ENCODE measurements around the gene TTLL11. TPM values are rescaled to one million over a fixed set of nuclear protein-coding genes. Genes with fewer than 3 reads are reported as not detected.

TTLL11 gene
- total and polyA plus RNA-seq, 2 experiments from 2014 or later = 0.57 to 1.4 TPM

GRCh38 chr9:121837113-121837961, 255.8 kb downstream of the TTLL11 start:
- H3K36me3 ChIP-seq (ENCODE audit: insufficient read depth) = no peaks in the 10 kb centered on the region
- H3K9me3 Mint-ChIP-seq = no peaks in the 10 kb centered on the region
- no peak overlapping the region for H2AFZ ChIP-seq
- TF ChIP-seq POLR2AphosphoS5 (IDR thresholded peaks at IDR 0.05; ENCODE audit: low read depth) (no peak), REST (IDR thresholded peaks at IDR 0.05; ENCODE audit: unreplicated experiment) (no peak), ZNF462 (CRISPR knock-in tag; IDR thresholded peaks at IDR 0.05) (no peak), CTCF (conservative IDR thresholded peaks at IDR 0.05; ENCODE audit: low read depth in 2 of 2) (no peak), ZNF331 (CRISPR knock-in tag; IDR thresholded peaks at IDR 0.05; ENCODE audit: low read depth) (no peak), EZH2 (IDR thresholded peaks at IDR 0.05; ENCODE audit: low read depth, unreplicated experiment) (no peak), STAT1 (IDR thresholded peaks at IDR 0.05; ENCODE audit: unreplicated experiment) (no peak), NANOG (IDR thresholded peaks at IDR 0.05; ENCODE audit: borderline replicate concordance) (no peak), CREB1 (CRISPR knock-in tag; IDR thresholded peaks at IDR 0.05; ENCODE audit: low read depth) (no peak), EZH2phosphoT487 (IDR thresholded peaks at IDR 0.05; ENCODE audit: unreplicated experiment) (no peak), ZNF114 (CRISPR knock-in tag; IDR thresholded peaks at IDR 0.05) (no peak), JUNB (IDR thresholded peaks at IDR 0.05; ENCODE audit: unreplicated experiment) (no peak)
- TF ChIP-seq, protein P1, sequence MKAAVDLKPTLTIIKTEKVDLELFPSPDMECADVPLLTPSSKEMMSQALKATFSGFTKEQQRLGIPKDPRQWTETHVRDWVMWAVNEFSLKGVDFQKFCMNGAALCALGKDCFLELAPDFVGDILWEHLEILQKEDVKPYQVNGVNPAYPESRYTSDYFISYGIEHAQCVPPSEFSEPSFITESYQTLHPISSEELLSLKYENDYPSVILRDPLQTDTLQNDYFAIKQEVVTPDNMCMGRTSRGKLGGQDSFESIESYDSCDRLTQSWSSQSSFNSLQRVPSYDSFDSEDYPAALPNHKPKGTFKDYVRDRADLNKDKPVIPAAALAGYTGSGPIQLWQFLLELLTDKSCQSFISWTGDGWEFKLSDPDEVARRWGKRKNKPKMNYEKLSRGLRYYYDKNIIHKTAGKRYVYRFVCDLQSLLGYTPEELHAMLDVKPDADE (IDR thresholded peaks at IDR 0.05) = no peak
- peaks cover 3% of the 10 kb centered on the region for H3K27me3 Mint-ChIP-seq (ENCODE audit: insufficient read depth, low read depth, poor library complexity)
- no peak for ATAC-seq
- no peak overlapping the region for H3K4me3 Mint-ChIP-seq
- no peaks in the 10 kb centered on the region for H3K9me2 ChIP-seq (ENCODE audit: insufficient read depth)
- DNase-seq (ENCODE audit: low spot score) = no peak
- no peak overlapping the region for H3K4me3 ChIP-seq
- no peaks in the 10 kb centered on the region for H3K27me3 ChIP-seq (ENCODE audit: insufficient read depth)
- no peaks in the 10 kb centered on the region for H3K79me2 ChIP-seq (replicated peaks; ENCODE audit: insufficient read depth)
- H3K27ac Mint-ChIP-seq = no peak overlapping the region
- no peaks in the 10 kb centered on the region for H3K36me3 Mint-ChIP-seq (ENCODE audit: low read depth)
- H3K4me1 ChIP-seq (ENCODE audit: insufficient read depth) = peaks cover 9% of the 10 kb centered on the region; the same call in 1 of the 2 replicates
- H4K20me1 ChIP-seq (replicated peaks; ENCODE audit: insufficient read depth) = no peaks in the 10 kb centered on the region
- no peak overlapping the region for H3K4me2 ChIP-seq
- H3K27ac ChIP-seq (ENCODE audit: low read depth) = no peak overlapping the region
- no peaks in the 10 kb centered on the region for H3F3A ChIP-seq (replicated peaks; ENCODE audit: low read depth)
- H3K4me1 Mint-ChIP-seq = no peaks in the 10 kb centered on the region
